ENCODE measurements around the gene PPP1R1B. TPM values are rescaled to one million over a fixed set of nuclear protein-coding genes. Genes with fewer than 3 reads are reported as not detected.

PPP1R1B gene
- total RNA-seq, 1 donor, result not detected

GRCh38 chr17:39673335-39674081, 46.8 kb downstream of the PPP1R1B start:
- TF ChIP-seq CTCF (IDR thresholded peaks at IDR 0.05; ENCODE audit: insufficient read depth, low read depth, low read length), result no peak
- no peak for DNase-seq (ENCODE audit: low read depth)
- no peak overlapping the region for H3K4me3 ChIP-seq (ENCODE audit: low read depth, low read length)

- no peak overlapping the region for H3K4me3 ChIP-seq (ENCODE audit: low read depth, low read length)
- no peak for DNase-seq (ENCODE audit: low read depth)
- TF ChIP-seq CTCF (IDR thresholded peaks at IDR 0.05; ENCODE audit: insufficient read depth, low read depth, low read length), result no peak
Observed at GRCh38 chr17:39674179-39674578, 47.4 kb downstream of the PPP1R1B start.

GRCh38 chr17:39674702-39675389, 48.1 kb downstream of the PPP1R1B start:
- no peak for DNase-seq (ENCODE audit: low read depth)

GRCh38 chr17:39675390-39676082, 48.8 kb downstream of the PPP1R1B start:
- no peak for DNase-seq (ENCODE audit: low read depth)
- H3K4me3 ChIP-seq (ENCODE audit: low read depth, low read length), result no peak overlapping the region
- no peak for TF ChIP-seq CTCF (IDR thresholded peaks at IDR 0.05; ENCODE audit: insufficient read depth, low read depth, low read length)

More at GRCh38 chr17:39674702-39675389, 48.1 kb downstream of the PPP1R1B start:
- TF ChIP-seq CTCF (IDR thresholded peaks at IDR 0.05; ENCODE audit: insufficient read depth, low read depth, low read length), result no peak
- H3K4me3 ChIP-seq (ENCODE audit: low read depth, low read length), result no peak overlapping the region

- DNase-seq (ENCODE audit: low read depth), result no peak
- TF ChIP-seq CTCF (IDR thresholded peaks at IDR 0.05; ENCODE audit: insufficient read depth, low read depth, low read length), result no peak
- H3K4me3 ChIP-seq (ENCODE audit: low read depth, low read length), result no peak overlapping the region
Observed at GRCh38 chr17:39676198-39676819, 49.6 kb downstream of the PPP1R1B start.

- H3K4me3 ChIP-seq (ENCODE audit: low read depth, low read length), result no peak overlapping the region
- no peak for DNase-seq (ENCODE audit: low read depth)
- no peak for TF ChIP-seq CTCF (IDR thresholded peaks at IDR 0.05; ENCODE audit: insufficient read depth, low read depth, low read length)
Observed at GRCh38 chr17:39677072-39677471, 50.3 kb downstream of the PPP1R1B start.

Measured in fibroblast of villous mesenchyme (primary cell).